Activated CD4-positive, alpha-beta T cell treated with anti-CD3 and anti-CD28 coated beads, Interleukin-2, Interleukin-4, amounts not matched to agents 100 ng/mL and 50 ng/mL, durations not matched to agents 16 hours and 8 hours (primary cell): ENCODE measurements around the gene SNN.

Source experiments
- DNase-seq: peaks from one replicate; pipeline ENCODE4 v3.0.0-alpha.2; 2020; ENCODE audit warnings: low spot score

SNN gene

DNA sequence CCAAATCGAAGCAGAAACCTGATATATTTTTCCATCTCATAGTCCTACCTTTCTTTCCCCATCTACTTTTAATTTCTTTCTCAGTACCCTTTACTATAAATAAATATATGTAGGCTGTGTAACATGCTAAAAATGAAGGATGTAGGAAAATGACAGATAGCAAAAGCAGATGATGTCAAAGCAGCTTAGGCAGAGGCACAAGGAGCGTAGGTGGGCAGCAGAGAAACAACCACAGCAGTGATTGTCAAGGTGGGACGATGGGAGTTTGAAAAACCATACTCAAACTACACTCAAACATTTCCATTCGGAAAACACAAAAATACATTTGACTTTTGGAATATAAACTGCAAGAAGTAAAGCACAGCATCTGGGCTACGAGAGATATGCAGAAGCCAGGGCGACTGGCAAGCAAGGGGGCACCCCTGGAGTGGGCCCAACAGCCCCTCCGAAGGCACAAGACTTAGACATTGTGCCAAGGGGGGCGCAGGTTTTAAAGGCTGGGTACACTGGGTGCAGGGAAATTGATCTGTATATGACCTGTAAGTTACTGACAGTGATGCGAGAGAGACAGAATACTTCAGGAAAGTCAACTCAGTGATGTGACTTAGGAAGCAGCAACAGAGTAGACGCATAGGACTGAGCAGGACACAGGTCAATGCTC is 31.1 kb downstream of the SNN start:
- DNase-seq, result no peak

DNA sequence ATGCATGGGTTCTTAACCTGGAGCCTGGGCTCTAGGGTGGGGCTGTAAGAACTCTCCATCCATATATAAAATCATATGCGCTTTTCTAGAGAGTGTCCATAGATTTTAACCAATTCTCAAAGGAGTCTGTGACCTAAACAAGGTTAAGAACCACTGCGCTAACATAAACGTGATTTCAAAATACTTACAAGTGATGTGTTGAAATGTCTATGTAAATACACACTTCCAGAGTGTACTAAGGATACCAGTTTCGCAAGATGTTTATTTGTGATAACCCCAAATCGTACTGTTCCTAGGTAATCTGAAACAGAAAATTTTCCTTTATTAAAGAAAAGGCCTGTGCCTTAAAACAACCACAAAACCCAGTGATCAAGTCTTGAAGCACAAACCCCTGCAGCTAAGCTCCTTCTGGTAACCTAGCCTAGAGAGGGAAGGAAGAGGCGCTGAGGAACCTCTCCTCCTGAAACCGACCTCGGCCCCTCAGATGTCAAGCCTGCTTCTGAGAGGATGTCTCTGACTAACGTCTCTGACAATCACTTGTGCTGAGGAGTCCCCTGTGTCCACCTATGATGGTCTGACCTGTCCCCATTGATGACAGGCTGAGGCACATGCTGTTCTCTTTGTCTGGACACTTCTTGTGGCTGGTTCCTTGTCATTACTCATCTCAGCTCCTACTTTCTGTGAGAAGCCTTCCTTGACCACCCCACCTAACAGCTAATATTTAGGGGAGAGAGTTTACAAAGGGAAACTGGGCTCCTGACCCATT is 32.2 kb downstream of the SNN start:
- no peak for DNase-seq

DNA sequence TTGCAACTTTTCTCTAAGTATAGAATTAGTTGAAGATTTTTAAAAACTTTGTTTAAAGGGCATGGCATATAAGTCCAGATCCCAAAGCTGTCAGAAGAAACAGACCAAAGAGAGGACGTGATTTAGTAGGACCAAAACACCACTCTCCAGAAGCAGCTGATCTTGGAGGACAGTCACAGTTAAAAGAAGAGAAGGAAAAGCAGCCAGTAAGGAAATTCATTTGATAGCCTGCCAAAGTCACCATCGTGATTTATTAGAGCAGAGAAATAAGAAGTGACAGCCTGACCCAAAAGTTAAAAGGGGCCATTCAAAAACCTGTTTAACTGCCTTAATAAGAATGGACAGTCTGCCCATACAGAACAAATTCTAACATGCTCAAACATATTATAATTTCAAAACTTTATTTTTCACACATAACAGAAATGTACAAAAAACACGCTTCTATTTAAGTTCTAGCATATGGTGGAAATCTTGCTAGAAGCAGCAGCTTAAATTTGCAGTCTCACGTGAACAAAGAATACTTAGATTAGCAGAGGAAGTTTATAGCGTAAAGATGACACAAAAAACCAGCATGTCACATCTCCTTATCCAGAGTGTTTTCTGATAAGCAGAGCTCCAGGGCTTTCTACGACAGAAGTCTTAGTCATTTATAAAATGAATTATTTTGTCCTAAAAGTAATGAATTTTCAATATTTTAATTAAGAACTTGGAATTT is 37.2 kb downstream of the SNN start:
- no peak for DNase-seq

DNA sequence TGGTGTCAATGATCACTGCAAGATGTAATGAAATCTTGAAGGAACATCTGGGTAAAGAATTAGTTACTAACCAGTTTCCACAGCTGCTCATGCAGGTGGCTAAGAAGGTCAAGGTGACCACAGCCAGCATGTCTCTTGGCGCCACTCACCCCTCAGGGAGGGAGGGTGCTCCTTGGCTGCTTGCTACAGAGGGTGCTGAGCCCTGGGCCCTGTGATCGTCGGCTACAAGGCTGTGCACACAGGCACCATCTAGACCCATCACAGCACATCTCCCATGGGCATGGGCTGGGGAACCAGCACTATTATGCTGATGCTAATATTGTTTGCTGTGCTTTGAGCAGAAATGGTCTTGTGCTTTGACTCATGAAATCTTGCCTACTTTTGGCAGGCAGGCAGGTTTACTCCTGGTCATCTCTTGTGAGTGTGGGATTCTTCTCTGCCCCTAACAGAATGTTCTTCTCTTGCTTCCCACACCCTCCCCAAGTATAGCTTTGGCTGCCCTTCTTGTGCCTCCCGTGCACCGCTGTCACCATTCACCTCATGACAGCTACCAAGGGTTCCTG is 38.0 kb downstream of the SNN start:
- DNase-seq, result no peak

DNA sequence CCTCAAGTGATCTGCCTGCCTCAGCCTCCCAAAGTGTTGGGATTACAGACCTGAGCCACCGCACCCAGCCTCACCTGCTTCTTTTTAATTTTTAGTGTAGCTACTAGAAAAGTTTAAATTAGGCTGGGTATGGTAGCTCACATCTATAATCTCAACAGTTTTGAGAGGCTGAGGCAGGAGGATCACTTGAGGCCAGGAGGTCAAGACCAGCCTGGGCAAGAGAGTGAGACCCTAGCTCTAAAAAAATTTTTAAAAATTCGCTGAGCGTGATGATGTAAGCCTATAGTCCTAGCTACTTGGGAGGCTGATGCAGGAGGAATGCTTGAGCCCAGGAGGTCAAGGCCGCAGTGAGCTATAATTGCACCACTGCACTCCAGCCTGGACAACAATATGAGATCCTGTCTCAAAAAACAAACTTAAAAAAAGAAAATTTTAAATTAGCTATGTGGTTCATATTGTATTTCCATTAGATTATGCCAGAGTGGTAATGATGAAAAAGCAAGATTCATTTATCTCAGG is 39.5 kb downstream of the SNN start:
- no peak for DNase-seq

DNA sequence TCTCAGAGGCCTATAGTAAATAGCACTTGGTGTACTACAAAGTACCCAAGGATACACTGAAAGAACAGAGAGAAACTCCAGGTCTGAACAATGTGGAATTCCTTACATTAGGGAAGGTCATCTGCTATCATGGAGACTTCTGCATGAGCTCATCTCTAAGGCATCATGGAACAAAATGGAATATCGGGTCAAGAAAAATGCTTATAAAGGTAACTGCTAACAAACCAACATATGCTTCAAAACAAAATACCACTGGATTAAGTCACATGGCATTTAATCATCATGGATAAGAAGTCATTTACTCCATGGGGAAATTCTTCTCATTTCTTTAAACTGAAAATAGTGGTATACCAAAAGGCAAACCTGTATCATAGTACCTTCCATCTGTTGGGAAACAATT is 40.2 kb downstream of the SNN start:
- no peak for DNase-seq

DNA sequence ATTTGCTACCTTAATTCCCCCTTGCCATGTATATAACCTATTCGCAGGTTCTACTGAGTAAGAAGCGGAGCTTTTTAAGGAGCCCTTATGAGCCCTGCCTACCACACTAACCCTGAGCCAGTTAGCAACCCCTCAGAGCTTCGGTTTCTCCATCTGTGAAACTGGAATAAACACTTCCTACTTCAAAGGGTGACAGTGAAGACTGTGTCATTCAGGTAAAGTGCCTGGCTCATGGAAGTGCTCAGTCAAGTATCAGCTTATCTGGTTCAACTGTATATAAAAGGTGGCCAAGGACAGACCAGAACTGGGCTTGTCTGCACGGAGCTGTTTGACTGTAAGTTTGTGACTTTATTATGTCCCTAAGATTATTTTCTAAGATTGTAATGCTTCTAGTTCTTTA is 43.4 kb downstream of the SNN start:
- no peak for DNase-seq

DNA sequence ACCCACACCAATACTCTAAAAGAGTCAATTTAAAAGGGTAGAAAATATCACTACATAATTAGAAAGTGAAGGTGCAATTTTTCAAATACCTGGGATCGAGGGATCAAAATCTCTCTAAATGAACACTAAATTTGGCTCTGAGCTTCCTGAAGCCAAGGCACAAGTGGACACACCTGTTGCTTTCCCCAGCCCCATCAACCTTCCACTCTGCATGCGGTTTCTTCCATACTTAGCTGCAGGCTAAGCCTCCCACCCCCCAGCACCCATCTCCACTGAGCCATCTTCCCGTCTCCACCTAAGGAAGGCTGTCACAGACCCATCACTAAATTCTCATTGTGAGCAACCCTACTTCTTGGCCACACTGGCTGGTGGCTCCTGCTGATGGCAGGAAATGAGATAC is 43.9 kb downstream of the SNN start:
- DNase-seq, result no peak

DNA sequence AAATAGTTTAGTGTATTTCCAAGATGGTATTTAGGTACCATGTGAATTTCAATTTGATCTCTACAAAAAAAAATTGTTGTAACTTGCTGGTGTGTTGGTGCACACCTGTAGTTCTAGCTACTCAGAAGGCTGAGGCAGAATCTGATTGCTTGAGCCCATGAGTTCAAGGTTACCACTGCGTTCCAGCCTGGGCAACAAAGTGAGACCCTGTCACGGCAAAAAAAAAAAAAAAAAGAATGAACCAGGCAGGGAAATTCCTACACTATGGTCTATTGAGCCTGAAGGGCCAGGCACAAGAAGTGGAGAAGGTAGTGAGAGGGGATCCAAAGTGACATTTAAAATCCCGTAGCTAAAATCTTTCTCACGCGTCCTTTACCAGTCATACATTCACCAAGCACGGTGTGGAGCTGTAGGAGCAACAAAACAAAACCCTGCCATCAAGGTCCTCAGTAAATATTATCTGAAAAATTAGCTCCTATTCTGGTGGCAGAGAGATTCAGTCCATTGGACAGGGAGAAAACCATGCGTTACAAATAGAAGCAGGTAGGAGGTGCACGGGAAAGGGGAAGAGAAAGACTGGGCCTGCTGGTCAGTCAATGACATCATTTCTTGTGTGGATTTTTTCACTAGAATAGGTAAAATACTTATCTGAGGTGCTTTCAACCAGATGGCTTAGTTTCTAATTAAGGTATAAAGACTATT is 47.1 kb downstream of the SNN start:
- no peak for DNase-seq

DNA sequence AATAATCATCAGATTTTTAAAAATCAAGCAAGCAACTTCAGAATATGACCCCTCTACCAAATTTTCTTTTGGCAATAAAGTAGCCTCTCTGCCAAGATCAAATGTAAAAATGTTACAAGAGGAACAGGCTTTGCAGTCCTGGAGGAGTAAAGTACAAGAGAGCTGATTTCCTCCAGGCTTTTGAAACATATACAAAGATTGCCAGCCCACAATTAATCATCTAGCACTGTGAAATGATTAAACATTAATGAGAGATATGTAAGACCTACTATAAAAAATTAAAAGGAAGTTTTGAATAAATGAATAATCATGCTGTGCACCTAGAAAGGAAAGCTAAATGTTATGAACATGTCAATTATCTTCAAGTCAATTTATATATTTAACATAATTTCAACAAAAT is 48.1 kb downstream of the SNN start:
- DNase-seq, result no peak

DNA sequence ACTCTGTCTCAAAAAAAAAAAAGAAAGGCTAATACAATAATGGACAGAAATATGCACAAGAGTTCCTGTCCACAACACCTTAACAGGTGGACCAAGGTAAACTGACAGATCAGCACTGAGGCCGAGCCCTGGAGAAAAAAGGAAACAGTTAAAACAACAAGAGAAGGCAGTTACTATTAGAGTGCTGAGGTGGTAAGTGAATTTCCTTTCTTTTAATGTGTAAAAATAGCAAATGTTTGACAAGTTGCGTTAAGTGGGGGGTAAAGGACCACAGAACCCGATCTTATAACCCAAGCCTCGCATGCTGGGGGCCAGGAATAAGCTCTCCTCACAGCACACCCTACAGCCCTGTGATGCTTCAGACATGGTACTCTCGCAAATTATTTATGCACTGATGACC is 49.6 kb downstream of the SNN start:
- no peak for DNase-seq

DNA sequence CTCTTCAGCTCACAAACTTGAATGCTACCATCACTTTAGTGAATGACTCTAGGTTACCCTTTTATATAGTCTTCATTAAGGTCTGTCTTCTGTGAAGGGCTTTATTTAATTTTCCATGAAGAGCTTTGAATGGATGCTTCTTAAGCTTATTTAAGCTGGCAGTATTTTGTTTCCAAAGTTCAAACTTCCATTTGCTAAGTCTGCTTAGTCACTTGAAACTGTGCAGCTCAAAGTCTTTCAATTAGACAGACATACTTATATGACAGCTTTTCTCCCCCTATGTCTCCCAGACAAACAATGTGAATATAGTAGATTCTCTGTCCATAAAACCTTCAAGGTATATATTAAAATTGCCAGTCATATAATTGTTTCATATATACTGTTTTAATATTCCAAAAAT is 50.9 kb downstream of the SNN start:
- no peak for DNase-seq

DNA sequence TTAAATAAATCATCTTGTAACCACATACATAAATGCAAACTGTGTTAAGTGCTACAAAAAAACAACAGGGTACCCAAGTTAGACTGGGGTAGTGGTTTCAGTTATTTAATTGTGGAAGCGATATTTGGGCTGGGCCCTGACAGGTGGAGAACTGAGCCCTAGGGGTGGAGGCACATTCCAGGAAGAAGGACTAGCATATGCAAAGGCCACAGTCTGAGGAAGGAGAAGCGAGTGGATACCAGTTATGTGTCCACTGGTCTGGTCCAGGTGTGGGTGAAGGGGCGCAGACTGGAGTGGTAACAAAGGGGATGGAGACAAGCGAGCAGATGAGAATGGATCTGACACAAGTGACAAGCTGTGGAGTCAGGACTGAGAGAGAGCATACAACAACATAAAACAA is 51.5 kb downstream of the SNN start:
- DNase-seq, result no peak

DNA sequence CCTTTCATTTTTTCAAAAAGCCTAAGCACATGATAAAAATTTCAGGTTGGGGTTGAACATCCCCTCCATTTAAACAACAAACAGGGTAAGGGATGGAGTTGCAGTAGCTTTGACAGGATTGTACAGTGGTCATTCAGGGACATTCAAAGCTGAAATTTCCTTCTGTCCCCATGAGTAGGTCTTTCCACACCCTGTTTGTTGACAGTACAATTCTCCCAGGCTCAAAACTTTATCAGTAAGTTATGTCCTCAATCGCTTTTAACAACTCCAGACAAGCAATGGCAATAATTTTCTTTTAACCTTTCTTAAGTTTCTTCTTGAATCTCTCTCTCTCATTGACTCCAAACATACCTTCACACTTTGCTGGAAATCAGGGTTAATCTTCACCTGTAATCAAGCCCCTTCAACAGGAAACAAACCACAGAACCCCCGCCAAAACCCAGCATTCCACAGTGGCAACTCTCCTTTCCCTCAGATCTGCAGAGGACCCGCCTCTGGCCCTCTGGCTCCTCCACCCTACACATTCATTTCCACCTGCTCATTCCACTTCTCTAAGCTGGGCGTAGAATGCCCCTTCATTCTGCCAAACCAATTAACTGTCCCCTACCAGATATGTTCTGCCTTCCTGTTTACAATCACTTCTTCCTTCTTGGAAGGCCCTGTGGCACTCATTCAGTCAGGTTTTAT is 53.7 kb downstream of the SNN start:
- no peak for DNase-seq

DNA sequence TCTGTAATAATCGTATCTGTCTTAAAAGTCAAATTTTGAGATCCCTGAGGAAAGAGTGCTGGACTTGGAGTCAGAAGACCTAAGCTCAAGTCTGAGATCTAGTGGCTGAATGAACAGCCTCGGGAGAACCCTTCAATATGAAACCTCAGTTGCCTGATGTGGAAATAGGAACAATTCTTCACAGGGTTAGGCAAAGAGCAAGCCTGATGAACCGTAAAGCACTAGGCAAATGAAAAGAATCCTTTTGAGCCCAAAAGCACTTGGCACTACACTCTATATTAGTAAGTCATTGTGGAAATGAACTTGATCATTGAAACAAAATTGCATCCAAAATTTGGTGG is 54.2 kb downstream of the SNN start:
- DNase-seq, result no peak

DNA sequence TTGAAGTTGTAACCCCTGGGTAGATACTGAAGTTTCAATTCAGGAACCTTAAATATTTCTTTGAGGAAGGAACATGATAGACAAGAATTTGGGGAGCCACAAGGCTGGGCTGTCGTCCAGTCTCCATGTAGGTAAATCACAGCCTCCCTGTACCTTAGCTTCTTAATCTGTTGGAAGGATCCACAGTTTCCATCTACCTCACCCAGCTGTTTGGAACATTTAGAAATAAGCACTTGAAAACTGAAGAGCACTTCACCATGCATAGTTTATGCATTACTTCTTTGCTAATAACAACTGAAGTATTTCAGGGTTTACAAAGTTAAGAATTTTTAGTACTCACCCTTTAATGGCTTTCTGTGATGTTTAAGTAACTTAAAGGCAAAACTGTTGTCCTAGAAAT is 57.2 kb downstream of the SNN start:
- no peak for DNase-seq

DNA sequence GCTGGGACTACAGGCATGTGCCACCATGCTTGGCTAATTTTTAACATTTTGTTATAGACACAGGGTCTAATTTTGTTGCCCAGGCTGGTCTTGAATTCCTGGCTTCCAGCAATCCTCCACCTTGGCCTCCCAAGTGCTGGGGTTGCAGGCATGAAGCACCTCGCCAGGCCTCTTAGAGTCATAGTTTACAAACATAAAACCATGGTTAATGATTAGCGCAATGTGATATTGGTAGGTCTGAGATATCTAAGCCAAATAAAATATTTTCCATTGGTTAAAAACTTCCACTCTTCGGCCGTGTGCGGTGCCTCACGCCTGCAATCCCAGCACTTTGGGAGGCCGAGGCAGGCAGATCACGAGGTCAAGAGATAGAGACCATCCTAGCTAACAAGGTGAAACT is 57.8 kb downstream of the SNN start:
- no peak for DNase-seq

DNA sequence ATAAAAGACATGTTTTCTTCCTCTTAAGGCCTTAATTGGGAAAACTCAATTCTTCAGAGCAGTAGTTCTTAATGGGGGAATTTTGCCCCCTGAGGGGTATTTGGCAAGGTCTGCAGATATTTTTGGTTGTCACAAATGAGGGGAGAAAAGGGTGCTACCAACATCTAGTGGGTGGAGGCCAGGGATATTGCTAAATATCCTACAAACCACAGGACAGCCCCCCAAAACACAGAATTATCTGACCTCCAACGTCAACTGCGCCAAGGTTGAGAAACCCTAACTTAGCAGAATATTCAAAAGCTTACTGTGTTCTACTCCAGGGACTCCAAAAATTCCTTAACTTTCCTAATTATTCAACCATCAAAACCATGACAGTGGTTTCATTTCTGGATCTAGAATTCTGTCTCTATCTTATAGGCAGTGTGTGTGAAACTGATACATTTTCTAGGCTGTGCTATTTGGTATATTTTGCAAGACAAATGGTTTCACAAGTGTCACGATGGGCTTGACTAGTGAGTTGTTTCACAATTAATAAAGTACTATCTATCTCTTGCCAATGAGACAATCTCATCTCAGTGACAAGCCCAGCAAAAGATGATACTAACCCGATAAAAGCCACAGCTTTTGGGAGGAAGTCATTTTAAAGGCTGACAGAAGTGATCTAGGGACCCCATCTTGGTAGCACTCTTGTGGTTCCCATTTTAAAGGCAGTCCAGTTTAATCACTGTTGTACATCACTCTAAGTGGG is 59.7 kb downstream of the SNN start:
- peak; percentile 47 for DNase-seq
